Measurements from ENCODE around the gene FOXD3.

DNA sequence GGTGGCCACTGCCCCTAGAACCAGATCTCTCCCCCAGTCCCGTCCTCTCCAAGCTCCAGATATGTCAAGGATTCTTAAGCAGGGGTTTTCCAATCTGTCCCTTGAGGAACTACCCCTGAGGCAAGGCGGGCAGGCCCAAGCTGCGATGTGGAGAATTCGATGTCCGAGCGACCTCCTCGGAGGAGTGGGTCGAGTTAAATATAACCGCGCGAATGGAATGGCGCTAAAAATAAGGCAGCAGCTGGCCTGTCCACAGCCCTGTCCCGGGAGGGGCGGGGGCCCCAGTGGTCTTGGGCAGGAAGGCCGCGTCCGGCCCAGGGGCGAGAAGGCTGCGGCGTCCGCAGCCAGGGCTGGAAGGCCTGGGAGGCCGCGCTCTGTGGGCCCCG is 5.8 kb upstream of the FOXD3 start:
- TF ChIP-seq POLR2A (IDR thresholded peaks at IDR 0.05), result no peak
- TF ChIP-seq, protein P1, sequence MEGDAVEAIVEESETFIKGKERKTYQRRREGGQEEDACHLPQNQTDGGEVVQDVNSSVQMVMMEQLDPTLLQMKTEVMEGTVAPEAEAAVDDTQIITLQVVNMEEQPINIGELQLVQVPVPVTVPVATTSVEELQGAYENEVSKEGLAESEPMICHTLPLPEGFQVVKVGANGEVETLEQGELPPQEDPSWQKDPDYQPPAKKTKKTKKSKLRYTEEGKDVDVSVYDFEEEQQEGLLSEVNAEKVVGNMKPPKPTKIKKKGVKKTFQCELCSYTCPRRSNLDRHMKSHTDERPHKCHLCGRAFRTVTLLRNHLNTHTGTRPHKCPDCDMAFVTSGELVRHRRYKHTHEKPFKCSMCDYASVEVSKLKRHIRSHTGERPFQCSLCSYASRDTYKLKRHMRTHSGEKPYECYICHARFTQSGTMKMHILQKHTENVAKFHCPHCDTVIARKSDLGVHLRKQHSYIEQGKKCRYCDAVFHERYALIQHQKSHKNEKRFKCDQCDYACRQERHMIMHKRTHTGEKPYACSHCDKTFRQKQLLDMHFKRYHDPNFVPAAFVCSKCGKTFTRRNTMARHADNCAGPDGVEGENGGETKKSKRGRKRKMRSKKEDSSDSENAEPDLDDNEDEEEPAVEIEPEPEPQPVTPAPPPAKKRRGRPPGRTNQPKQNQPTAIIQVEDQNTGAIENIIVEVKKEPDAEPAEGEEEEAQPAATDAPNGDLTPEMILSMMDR (IDR thresholded peaks at IDR 0.05), result no peak
